Glomerular endothelial cell (primary cell): ENCODE data around the gene CTSC. TPM values are rescaled to one million over a fixed set of nuclear protein-coding genes. Genes with fewer than 3 reads are reported as not detected.

Experiments used
- total RNA-seq: library from RNA; depleted of rRNA; stranded (reverse); fragments of >200 nt; gene quantifications from 2 replicates; pipeline ENCODE4 v1.2.3, GENCODE V29; 2015

Gene CTSC
- total RNA-seq, 1 donor from 2014 or later, result 204 TPM

Other genes with a start within 250 kb of the CTSC start
- gene RAB38, start 162.3 kb downstream of the CTSC start, total RNA-seq, result 2.7 and 15.7 TPM in 2 replicates